HG03095 (cell line): ENCODE measurements around the gene RRAD.
"Not testable (repeated sequence)": the region's sequence is repeated elsewhere in the genome, so short reads cannot be mapped to it uniquely, and the experiment has no call there.

Experiments used
- ATAC-seq: cut with Tn5 transposase; IDR thresholded peaks from one replicate; pipeline ENCODE4 v1.9.1; 2021; ENCODE audit warnings: moderate library complexity; ENCODE audit not compliant: unreplicated experiment

Gene RRAD

DNA sequence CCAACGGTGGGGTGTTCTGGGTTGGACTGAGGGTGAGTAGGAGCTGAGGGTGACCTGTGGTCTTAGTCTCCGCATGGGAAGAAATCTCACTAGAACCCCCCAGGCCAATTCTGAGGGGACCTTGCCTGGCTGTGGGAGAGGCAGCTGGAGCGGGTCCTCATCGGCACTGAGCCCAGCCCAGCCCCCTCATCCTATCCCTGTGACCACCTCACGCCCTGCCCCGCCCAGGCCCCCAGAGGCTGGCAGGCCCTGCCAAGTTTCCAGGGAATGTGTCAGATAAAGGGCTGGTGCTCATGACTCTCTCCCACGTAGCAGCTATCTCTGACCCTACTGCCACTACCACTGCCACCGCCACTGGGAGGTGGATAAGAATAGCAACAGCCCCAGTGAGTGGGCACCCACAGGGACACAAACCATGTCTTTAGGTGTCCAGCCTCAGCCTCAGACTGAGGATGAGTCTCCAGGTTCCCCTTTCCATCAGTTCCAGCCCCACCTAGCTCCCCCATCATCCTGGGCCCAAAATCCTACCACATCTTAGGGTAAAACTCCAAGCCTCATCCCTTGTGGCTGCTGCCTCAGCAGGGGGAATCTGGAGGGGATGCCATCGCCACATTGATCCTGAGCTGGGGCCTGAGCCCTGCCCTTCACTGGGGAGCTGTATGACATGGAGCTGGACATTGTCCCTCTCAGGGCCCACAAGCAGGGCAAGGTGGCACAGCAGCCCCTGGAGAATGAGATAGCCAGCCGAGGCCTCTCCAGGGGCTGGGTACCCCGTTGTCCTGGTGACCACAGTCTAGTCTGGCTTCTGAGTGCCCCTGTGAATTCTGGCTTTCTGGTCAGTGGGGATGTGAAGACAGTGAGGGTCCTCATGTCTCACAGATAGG, 21.5 kb downstream of the RRAD start:
- ATAC-seq = no peak

DNA sequence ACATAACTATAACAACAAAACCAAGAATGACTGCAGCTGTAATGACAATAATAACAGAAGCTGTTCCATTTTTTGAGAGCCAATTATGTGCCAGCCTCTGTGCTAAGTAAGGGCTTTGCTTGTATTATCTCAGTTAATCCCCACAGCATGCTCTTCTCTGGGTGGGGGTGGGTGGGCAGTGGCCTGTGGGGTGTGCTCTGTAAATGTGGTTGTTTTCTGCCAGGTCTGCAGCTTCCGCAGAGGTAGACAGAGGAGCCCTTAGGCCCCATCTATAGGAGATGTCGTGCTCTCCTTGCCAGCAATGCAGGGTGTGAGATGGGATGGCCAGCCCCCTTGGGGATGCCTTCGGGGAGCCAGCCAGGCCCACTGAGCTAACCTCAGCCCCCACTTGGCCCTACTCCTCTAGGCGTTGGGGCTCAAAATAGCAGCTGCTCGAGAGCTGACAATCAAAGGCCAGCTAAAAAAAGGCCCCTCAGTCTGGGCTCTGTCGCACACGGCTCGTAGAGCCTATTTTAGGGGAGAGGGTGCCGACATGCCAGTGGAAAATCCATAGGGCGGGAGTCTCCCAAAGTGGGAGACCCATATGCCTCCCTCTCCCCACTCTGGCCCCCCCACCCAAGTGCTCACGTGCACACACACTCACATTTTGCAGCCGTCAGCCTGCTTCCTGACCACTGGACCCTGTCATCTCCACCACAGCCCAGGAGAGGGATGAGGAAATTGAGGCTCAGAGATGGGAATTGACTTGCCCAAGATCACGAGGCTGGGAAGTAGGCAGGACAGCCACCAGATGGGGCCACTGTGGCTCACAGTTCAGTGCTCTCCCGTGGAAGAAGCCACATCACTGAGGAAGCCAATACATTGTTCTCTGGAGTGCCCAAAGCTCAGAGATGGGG, 22.4 kb downstream of the RRAD start:
- ATAC-seq = no peak

DNA sequence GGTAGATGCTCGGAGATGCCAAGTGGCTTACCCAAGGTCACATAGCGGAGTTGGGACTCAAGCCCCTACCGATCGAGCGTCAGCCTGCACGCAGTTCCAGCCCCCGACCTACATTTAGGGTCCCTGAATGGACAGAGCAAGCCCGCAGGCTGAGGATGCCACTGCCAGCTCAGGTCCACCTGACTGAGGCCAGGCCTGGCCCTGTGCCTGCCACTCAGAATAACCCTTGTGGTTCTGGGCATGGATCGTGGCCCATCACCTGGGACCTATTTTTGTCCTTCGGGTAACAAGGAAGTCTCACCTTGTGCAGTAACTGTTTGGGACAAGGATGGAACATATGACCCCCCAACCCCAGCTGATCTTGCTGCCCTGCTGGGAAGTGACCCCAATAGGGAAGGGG, 23.7 kb downstream of the RRAD start:
- no peak for ATAC-seq

DNA sequence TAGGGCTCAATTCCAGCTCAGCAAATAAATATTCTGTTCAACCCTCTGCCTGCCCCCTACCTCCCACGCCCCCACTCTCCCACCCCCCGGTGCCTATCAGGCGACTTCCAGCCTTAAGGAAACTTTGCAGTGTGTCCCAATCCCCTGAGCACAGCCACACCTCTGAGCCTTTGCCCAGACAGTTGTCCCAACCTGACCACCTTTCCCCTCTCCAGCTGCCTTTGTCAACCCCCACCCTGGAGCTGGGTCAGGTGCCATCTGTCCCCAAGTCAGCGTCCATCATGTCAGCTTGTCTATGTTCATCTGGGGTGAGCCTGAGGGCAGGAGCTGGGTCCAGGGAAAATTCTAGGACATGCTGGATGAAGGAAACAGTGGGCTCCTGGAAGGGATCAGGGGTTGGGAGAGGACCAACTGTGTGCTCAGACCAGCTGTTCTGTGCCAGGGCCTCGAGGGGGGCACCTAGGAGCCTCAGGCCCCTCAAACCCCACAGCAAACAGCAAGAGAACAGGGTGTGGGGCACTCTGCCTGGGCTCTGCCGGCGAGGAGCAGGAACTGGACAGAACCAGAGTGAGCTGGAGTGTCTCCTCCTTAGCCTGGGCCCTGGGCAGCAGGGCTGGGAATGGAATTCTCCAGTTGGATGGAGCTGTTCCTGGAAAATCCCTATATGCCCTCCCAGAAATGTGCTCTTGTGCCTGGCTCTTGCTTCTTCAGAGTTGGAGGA, 24.5 kb downstream of the RRAD start:
- no peak for ATAC-seq

- ATAC-seq = no peak
Measured at GRCh38 chr16:66899945-66900710, 25.2 kb downstream of the RRAD start.

DNA sequence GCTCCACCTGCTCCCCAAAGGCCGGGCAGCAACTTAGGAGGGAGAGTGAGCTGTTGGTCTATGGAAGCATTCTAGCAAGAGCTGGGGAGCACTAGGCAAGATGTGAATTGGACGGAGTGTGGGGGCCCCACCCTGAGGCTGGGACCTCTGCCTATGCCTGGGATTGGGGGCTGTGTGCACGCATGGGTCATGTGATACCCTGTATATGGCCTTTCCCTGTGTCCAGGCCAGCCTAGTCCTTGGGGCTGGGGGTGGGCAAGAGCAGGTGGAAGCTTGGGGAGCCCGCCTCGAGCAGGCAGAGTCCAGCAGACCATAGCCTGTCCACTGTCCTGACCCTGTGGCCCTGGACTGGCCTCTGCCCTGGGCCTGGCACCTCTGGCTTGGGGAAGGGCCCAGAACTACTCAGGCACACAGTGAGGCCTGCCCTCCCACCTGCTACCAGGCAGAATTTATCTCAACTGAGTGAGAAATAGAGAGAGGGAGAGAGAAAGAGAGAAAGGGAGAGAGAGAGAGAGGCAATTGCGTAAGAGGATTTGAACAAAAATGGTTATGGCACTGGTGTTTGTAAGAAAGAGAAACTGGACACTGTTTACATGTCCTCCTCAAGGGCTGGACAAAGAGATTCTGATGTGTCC, 25.9 kb downstream of the RRAD start:
- no peak for ATAC-seq

- no peak for ATAC-seq
Measured at GRCh38 chr16:66898933-66899309, 26.4 kb downstream of the RRAD start.

DNA sequence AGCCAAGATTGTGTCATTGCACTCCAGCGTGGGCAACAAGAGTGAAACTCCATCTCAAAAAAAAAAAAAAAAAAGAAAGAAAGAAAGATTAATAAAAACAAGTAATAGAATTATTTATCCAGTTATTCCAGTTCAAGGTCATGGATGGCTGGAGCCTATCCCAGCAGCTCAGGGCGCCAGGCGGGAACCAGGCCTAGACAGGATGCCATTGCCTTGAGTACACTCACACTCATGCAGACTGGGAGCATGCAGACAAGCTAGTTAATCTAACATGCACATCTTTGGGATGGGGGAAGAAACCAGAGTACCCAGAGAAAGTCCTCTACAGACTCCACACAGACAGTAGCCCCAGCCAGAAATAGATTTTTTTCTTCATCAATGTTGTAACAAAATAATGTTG, 27.1 kb downstream of the RRAD start:
- no peak for ATAC-seq

DNA sequence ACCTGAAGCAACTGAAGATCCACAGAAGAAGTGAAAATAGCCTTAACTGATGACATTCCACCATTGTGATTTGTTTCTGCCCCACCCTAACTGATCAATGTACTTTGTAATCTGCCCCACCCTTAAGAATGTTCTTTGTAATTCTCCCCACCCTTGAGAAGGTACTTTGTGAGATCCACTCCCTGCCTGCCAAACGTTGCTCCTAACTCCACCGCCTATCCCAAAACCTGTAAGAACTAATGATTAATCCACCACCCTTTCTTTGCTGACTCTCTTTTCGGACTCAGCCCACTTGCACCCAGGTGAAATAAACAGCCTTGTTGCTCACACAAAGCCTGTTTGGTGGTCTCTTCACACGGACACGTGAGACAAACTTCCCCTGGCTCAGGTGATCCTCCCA, 28.7 kb downstream of the RRAD start:
- not testable (repeated sequence) for ATAC-seq

- ATAC-seq = no peak
Measured at GRCh38 chr16:66895999-66896398, 29.3 kb downstream of the RRAD start.

GRCh38 chr16:66895689-66895979, 29.7 kb downstream of the RRAD start:
- ATAC-seq = no peak

DNA sequence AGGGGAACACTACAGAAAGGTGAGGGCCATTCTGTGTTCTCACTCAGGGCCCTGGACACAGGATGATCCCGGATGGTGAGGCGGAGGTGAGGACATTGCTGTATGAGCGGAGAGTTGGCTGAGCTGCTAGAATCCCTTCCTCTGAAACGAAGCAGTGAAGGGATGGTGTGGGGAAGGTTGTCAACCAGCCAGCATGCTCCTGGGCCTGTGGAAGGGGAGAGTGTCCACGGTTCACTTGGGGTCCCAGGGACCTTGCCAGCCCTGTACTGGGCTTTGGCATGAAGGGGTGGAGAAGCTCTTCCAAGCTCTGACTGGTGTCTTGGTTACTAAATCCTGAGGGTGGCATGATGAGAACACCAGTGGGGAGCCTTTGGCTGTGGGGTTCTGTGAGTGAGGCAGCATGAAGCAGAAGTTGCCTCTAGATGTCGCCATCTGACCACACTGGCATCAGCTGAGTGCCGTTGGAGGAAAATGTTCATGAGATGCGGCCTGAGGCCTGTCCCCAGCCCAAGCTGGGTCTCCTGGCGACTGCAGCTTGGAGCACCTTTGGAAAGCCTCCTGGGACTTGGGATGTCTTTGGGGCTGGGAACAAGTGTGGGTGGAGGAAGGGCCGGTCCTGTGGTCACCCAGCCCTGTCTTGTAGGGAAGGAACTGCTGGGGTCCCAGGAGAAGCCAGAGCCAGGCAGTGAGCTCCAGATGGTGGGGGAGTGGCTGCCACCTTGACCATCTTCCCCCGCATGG, 30.2 kb downstream of the RRAD start:
- ATAC-seq = no peak

DNA sequence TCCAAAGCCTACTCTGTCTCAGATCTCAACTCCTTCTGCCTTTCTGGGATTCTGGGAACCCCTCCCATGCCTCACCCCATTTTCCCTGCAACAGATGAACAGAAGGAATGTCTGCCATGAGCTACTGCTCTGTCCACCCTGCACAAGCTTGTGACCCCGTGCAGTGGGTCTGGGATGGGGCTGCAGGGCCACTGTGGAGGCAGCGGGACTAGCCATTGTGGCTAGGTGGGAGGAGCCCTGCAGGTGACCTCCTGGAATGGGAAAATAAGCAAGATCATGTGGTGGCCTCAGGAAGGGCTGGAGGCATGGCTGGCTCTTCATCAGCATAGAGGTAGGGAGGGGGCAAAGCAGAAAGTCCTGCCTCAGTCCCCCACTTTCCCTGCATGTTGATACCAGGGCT, 31.3 kb downstream of the RRAD start:
- no peak for ATAC-seq

- no peak for ATAC-seq
Measured at GRCh38 chr16:66891797-66892196, 33.5 kb downstream of the RRAD start.

DNA sequence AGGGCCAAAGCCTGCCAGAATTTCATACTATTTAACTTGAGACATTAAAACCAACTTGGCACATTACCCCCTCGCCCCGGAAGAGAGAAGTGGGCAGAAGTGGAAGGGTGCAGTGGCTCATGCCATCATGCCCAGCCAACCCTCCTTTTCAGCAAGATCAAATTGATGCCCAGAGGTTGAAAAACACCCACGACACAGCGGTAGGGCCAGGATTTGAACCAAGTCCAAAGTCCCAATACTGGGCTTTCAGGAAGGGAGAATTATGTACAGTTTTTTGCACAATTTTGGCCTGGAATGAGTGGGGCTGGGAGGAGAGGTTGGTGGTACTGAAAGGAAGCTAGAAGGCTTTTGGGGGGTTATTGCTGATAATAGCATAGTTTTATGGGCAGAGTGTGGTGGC, 34.0 kb downstream of the RRAD start:
- no peak for ATAC-seq

DNA sequence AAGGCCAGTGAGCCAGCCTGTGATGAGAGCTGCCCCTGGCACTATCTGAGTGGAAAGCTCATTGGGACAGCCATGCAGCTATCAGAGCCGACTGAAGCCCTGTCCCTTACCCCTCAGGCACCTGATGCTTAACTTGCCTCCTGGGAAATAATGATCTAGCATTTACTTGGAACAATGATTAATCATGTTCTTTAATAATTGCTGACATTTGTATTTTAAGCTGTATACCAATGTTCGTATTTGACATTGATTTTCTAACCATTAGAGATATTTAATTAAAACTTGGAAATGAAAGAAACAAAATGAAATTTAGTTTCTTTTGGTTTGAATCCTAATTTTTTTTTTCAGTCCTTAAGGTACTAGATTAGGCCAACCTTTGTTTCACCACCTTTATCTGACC, 34.5 kb downstream of the RRAD start:
- no peak for ATAC-seq

- ATAC-seq = no peak
Measured at GRCh38 chr16:66889622-66890021, 35.7 kb downstream of the RRAD start.

GRCh38 chr16:66888647-66889615, 36.4 kb downstream of the RRAD start:
- no peak for ATAC-seq

- ATAC-seq = no peak
Measured at GRCh38 chr16:66886914-66887313, 38.4 kb downstream of the RRAD start.
